Stimulated activated CD4-positive, alpha-beta T cell treated with anti-CD3 and anti-CD28 coated beads, Interleukin-4, amount 100 ng/mL, for 48 hours (primary cell): ENCODE measurements around the gene EPS8L1.
"Not testable (repeated sequence)": the region's sequence is repeated elsewhere in the genome, so short reads cannot be mapped to it uniquely, and the experiment has no call there.

Experiments
- DNase-seq, 2 donors: peaks; one replicate each; pipeline ENCODE4 v3.0.0-alpha.2; 2020; ENCODE audit warnings: low read depth in 2 of 2

The EPS8L1 gene

GRCh38 chr19:55050749-55051532 lies 24.7 kb upstream of the EPS8L1 start:
- DNase-seq: no peak

- DNase-seq: no peak
Measured at GRCh38 chr19:55053735-55054134, 21.9 kb upstream of the EPS8L1 start.

GRCh38 chr19:55056827-55057226 lies 18.8 kb upstream of the EPS8L1 start:
- DNase-seq: no peak

- no peak for DNase-seq
Measured at GRCh38 chr19:55058781-55059610, 16.7 kb upstream of the EPS8L1 start.

GRCh38 chr19:55060287-55060686 lies 15.4 kb upstream of the EPS8L1 start:
- not testable (repeated sequence) for DNase-seq

GRCh38 chr19:55062735-55063491 lies 12.8 kb upstream of the EPS8L1 start, which contains the start of gene RDH13:
Gene RDH13 (minus strand): TSS chr19:55063148. CDS start chr19:55063032, 116 bp downstream.
- DNase-seq: peak; percentile 98 to 100

GRCh38 chr19:55063492-55063843 lies 12.2 kb upstream of the EPS8L1 start:
- DNase-seq: no peak

- DNase-seq: not testable (repeated sequence)
Measured at GRCh38 chr19:55065516-55065915, 10.2 kb upstream of the EPS8L1 start.

GRCh38 chr19:55066107-55066709 lies 9.5 kb upstream of the EPS8L1 start:
- no peak for DNase-seq

GRCh38 chr19:55067869-55068268 lies 7.8 kb upstream of the EPS8L1 start:
- no peak for DNase-seq

- no peak for DNase-seq
Measured at GRCh38 chr19:55068950-55069864, 6.5 kb upstream of the EPS8L1 start.

- DNase-seq: no peak
Measured at GRCh38 chr19:55069865-55070197, 5.8 kb upstream of the EPS8L1 start.

- no peak for DNase-seq
Measured at GRCh38 chr19:55070466-55071128, 5.1 kb upstream of the EPS8L1 start.

- no peak for DNase-seq
Measured at GRCh38 chr19:55071129-55071502, 4.6 kb upstream of the EPS8L1 start.

GRCh38 chr19:55071913-55072312 lies 3.8 kb upstream of the EPS8L1 start:
- DNase-seq: no peak

GRCh38 chr19:55076321-55076720 lies 652 bp downstream of the EPS8L1 start:
- no peak for DNase-seq

GRCh38 chr19:55077106-55077505 lies 1.4 kb downstream of the EPS8L1 start:
- no peak for DNase-seq

- DNase-seq: no peak
Measured at GRCh38 chr19:55078996-55079395, 3.3 kb downstream of the EPS8L1 start.

- no peak for DNase-seq
Measured at GRCh38 chr19:55079400-55080038, 3.9 kb downstream of the EPS8L1 start.
